HL-60 (cell line): ENCODE data around the gene DUSP12.

Experiments
- DNase-seq, 2 experiments: peaks; one replicate each; pipeline ENCODE4 v3.0.0-alpha.2; 2010 to 2020; ENCODE audit warnings: low read depth in 1 of 2, low spot score in 1 of 2
- H3K27ac ChIP-seq: fragments of 250-450 bp; sonication (Bioruptor Pico); replicated peaks from 2 replicates; pipeline ENCODE4 v1.5.1; 2020; ENCODE audit warnings: mild to moderate bottlenecking, moderate library complexity
- H3K27me3 ChIP-seq: fragments of 250-450 bp; sonication (Bioruptor Pico); 2 replicates; pipeline ENCODE4 v1.5.1; 2021; ENCODE audit warnings: mild to moderate bottlenecking, moderate library complexity; ENCODE audit not compliant: insufficient read depth, poor library complexity, severe bottlenecking
- H3K4me3 ChIP-seq: replicated peaks from 2 replicates; pipeline ENCODE4 v1.5.1; 2011; ENCODE audit warnings: mild to moderate bottlenecking, control low read depth, low read length; ENCODE audit not compliant: insufficient read depth
- GABPA ChIP-seq: IDR thresholded peaks from 2 replicates; pipeline ENCODE4 v1.6.1; 2012; ENCODE audit warnings: low read depth
- POLR2AphosphoS5 ChIP-seq: IDR thresholded peaks from 2 replicates; pipeline ENCODE4 v1.6.1; 2012; ENCODE audit warnings: low read depth
- SPI1 ChIP-seq: IDR thresholded peaks from 2 replicates; pipeline ENCODE4 v1.6.1; 2012; ENCODE audit warnings: low read depth, mild to moderate bottlenecking, borderline replicate concordance
- TF ChIP-seq, protein P1 (sequence below): IDR thresholded peaks from one replicate; pipeline ENCODE4 v1.5.1; 2011; ENCODE audit warnings: low read length, control low read depth, inconsistent platforms; ENCODE audit not compliant: insufficient read depth
- TF ChIP-seq, protein P2 (sequence below): IDR thresholded peaks from 2 replicates; pipeline ENCODE4 v1.6.1; 2012; ENCODE audit warnings: low read depth; ENCODE audit not compliant: insufficient replicate concordance

DUSP12 gene

DNA sequence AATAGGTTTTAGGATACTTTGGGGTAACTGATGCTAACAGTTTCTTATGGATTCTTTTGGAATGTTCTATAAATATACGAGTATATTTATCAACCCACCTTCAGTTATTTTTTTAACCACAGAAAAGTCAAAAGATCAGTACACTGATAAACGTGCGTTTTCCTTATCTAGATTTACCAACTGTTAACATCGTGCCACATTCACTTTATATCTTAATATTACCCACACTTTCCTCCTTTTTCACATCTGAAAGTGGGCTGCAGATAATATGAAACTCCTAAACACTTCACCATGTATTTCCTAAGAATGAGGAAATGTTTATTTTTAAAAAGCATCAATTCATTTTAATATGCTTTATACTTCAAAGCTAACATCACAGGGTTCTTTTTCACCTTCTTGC lies 24.2 kb downstream of the DUSP12 start:
- H3K27me3 ChIP-seq: no peaks in the 10 kb centered on the region
- TF ChIP-seq, protein P1, sequence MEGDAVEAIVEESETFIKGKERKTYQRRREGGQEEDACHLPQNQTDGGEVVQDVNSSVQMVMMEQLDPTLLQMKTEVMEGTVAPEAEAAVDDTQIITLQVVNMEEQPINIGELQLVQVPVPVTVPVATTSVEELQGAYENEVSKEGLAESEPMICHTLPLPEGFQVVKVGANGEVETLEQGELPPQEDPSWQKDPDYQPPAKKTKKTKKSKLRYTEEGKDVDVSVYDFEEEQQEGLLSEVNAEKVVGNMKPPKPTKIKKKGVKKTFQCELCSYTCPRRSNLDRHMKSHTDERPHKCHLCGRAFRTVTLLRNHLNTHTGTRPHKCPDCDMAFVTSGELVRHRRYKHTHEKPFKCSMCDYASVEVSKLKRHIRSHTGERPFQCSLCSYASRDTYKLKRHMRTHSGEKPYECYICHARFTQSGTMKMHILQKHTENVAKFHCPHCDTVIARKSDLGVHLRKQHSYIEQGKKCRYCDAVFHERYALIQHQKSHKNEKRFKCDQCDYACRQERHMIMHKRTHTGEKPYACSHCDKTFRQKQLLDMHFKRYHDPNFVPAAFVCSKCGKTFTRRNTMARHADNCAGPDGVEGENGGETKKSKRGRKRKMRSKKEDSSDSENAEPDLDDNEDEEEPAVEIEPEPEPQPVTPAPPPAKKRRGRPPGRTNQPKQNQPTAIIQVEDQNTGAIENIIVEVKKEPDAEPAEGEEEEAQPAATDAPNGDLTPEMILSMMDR: no peak
- H3K27ac ChIP-seq: no peak overlapping the region
- no peak overlapping the region for H3K4me3 ChIP-seq
- no peak for DNase-seq

DNA sequence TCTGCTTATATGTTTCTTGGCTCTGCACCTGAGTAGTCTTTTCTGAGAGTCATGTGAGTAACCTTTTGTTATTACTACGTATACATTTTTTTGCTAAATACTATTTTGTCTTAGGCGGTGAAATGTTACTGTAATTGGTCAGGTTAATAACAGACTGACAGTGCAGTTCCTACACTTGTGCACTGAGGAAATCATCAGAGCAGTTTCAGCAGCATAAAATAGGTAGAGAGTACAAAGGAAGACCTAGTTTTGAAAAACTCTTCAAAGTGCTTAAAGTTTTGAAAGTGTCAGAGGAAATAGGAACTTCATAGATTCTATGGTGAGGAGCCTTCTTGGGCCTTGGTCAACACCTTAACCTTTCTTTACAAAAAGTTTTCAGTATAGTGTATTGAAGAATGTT lies 27.7 kb downstream of the DUSP12 start:
- TF ChIP-seq SPI1: no peak
- TF ChIP-seq POLR2AphosphoS5: no peak
- Histone ChIP-seq H3K27ac (no peak overlapping the region), H3K27me3 (no peaks in the 10 kb centered on the region), H3K4me3 (no peak overlapping the region)
- no peak for DNase-seq

DNA sequence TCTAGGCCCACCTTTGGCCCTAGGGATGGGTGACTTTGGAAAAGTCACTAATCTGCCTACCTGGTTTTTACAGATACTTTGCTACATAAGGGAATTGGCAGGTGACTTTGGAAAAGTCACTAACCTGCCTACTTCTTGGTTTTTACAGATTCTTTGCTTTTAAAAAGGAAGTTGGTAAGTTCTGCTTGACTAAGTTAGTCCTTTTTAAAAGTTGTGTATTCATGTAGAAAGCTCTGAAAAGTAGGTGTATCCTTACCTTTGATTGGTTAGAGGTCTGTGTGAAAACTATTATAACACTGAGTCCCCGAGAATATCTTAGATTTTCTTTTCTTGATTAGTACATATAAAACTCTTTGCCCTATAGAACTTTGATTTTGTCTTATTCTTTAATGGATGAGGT lies 28.9 kb downstream of the DUSP12 start:
- TF ChIP-seq POLR2AphosphoS5 (no peak), SPI1 (no peak), GABPA (no peak)
- TF ChIP-seq, protein P1: no peak
- TF ChIP-seq, protein P2, sequence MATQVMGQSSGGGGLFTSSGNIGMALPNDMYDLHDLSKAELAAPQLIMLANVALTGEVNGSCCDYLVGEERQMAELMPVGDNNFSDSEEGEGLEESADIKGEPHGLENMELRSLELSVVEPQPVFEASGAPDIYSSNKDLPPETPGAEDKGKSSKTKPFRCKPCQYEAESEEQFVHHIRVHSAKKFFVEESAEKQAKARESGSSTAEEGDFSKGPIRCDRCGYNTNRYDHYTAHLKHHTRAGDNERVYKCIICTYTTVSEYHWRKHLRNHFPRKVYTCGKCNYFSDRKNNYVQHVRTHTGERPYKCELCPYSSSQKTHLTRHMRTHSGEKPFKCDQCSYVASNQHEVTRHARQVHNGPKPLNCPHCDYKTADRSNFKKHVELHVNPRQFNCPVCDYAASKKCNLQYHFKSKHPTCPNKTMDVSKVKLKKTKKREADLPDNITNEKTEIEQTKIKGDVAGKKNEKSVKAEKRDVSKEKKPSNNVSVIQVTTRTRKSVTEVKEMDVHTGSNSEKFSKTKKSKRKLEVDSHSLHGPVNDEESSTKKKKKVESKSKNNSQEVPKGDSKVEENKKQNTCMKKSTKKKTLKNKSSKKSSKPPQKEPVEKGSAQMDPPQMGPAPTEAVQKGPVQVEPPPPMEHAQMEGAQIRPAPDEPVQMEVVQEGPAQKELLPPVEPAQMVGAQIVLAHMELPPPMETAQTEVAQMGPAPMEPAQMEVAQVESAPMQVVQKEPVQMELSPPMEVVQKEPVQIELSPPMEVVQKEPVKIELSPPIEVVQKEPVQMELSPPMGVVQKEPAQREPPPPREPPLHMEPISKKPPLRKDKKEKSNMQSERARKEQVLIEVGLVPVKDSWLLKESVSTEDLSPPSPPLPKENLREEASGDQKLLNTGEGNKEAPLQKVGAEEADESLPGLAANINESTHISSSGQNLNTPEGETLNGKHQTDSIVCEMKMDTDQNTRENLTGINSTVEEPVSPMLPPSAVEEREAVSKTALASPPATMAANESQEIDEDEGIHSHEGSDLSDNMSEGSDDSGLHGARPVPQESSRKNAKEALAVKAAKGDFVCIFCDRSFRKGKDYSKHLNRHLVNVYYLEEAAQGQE: no peak
- no peak for DNase-seq
- Histone ChIP-seq H3K27ac (no peak overlapping the region), H3K4me3 (no peak overlapping the region), H3K27me3 (no peaks in the 10 kb centered on the region)

DNA sequence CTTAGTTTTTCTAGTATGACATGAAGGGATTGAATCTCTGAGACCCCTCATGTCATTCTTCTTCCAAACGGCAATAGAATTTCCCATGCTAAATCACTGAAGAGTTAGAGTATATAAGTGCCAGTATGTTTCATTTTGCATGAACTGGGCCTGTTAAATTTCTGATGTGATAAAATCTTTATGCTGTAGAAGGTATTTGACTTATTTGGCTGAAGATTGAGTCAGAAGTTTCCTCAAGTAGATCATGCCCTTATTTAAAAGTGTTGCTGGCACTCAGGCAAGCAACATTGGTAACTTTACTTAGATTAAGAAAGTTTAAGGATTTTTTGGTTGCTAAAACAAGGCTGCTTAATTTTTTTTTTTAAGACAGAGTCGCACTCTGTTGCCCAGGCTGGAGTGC lies 29.8 kb downstream of the DUSP12 start:
- DNase-seq: no peak
- Histone ChIP-seq H3K4me3 (no peak overlapping the region), H3K27me3 (no peaks in the 10 kb centered on the region), H3K27ac (no peak overlapping the region)
- TF ChIP-seq, protein P1: no peak
- TF ChIP-seq, protein P2: no peak
- TF ChIP-seq SPI1: no peak
- no peak for TF ChIP-seq POLR2AphosphoS5
- no peak for TF ChIP-seq GABPA
